RWPE2 (cell line): ENCODE data around the gene PDE4B.

Experiments used
- ATAC-seq: fragments of 200-7000 bp; cut with Tn5 transposase; 3 replicates; pipeline ENCODE4 v1.9.1; 2021; ENCODE audit warnings: low read depth
- DNase-seq: peaks from one replicate; pipeline ENCODE4 v3.0.0-alpha.2; 2020; ENCODE audit warnings: low spot score
- H3K27ac ChIP-seq: fragments of 450-650 bp; 2 replicates; pipeline ENCODE4 v1.5.1; 2017; ENCODE audit warnings: mild to moderate bottlenecking; ENCODE audit not compliant: poor library complexity, severe bottlenecking
- H3K27me3 ChIP-seq: fragments of 250-450 bp; sonication (Bioruptor Pico); 2 replicates; pipeline ENCODE4 v1.5.1; 2021; ENCODE audit warnings: mild to moderate bottlenecking, moderate library complexity; ENCODE audit not compliant: insufficient read depth, poor library complexity, severe bottlenecking
- H3K36me3 ChIP-seq: fragments of 250-450 bp; sonication (Bioruptor Pico); 2 replicates; pipeline ENCODE4 v1.5.1; 2020; ENCODE audit warnings: low read depth, mild to moderate bottlenecking, moderate library complexity
- H3K4me1 ChIP-seq: fragments of 250-450 bp; sonication (Bioruptor Pico); 2 replicates; pipeline ENCODE4 v1.5.1; 2021; ENCODE audit warnings: mild to moderate bottlenecking, moderate library complexity; ENCODE audit not compliant: insufficient read depth, poor library complexity, severe bottlenecking
- H3K4me3 ChIP-seq: fragments of 250-450 bp; sonication (Bioruptor Pico); 2 replicates; pipeline ENCODE4 v1.5.1; 2021; ENCODE audit warnings: mild to moderate bottlenecking, moderate library complexity; ENCODE audit not compliant: severe bottlenecking
- H3K9me3 ChIP-seq: fragments of 250-450 bp; sonication (Bioruptor Pico); 2 replicates; pipeline ENCODE4 v1.5.1; 2021; ENCODE audit warnings: mild to moderate bottlenecking, moderate library complexity; ENCODE audit not compliant: severe bottlenecking
- TF ChIP-seq, protein P1 (sequence below): fragments of 450-650 bp; IDR thresholded peaks from one replicate; pipeline ENCODE4 v1.5.1; 2017; ENCODE audit warnings: mild to moderate bottlenecking, moderate library complexity; ENCODE audit not compliant: poor library complexity, severe bottlenecking

The PDE4B gene

DNA sequence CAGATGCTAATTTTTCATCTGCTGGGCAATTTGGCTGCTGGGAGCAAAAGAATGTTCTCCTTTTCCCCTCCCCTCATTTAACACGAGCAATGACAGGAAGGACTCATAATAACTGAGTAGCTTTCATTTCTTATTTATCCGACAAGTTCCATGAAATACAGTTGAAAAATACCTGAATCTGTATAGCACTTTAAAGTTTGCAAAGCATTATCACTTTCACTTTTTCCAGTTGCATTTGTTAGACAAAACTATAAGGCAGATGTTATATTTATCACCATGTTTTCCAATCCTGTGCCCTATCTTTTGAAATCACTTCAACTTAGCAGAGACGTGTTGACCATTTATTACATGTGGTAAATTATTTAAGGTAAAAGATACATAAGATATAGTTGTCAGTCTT is 390.7 kb downstream of the PDE4B start:
- Histone ChIP-seq H3K4me1 (peaks cover 6% of the 10 kb centered on the region), H3K36me3 (no peaks in the 10 kb centered on the region), H3K9me3 (no peaks in the 10 kb centered on the region), H3K4me3 (no peak overlapping the region), H3K27me3 (no peaks in the 10 kb centered on the region), H3K27ac (peak overlapping the region; percentile 51)
- DNase-seq (no peak), ATAC-seq (no peak)
- TF ChIP-seq, protein P1, sequence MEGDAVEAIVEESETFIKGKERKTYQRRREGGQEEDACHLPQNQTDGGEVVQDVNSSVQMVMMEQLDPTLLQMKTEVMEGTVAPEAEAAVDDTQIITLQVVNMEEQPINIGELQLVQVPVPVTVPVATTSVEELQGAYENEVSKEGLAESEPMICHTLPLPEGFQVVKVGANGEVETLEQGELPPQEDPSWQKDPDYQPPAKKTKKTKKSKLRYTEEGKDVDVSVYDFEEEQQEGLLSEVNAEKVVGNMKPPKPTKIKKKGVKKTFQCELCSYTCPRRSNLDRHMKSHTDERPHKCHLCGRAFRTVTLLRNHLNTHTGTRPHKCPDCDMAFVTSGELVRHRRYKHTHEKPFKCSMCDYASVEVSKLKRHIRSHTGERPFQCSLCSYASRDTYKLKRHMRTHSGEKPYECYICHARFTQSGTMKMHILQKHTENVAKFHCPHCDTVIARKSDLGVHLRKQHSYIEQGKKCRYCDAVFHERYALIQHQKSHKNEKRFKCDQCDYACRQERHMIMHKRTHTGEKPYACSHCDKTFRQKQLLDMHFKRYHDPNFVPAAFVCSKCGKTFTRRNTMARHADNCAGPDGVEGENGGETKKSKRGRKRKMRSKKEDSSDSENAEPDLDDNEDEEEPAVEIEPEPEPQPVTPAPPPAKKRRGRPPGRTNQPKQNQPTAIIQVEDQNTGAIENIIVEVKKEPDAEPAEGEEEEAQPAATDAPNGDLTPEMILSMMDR: no peak

- Histone ChIP-seq H3K4me1 (no peaks in the 10 kb centered on the region), H3K27me3 (no peaks in the 10 kb centered on the region), H3K9me3 (no peaks in the 10 kb centered on the region), H3K4me3 (no peak overlapping the region), H3K36me3 (no peaks in the 10 kb centered on the region), H3K27ac (no peak overlapping the region)
- no peak for ATAC-seq
- TF ChIP-seq, protein P1: no peak
- no peak for DNase-seq
Measured at GRCh38 chr1:66197120-66197519, 404.4 kb downstream of the PDE4B start.

- TF ChIP-seq, protein P1: no peak
- H3K36me3 ChIP-seq: no peaks in the 10 kb centered on the region
- ATAC-seq: no peak
- no peak overlapping the region for H3K4me3 ChIP-seq
- no peak overlapping the region for H3K27ac ChIP-seq
- no peaks in the 10 kb centered on the region for H3K9me3 ChIP-seq
- no peaks in the 10 kb centered on the region for H3K4me1 ChIP-seq
- H3K27me3 ChIP-seq: no peaks in the 10 kb centered on the region
- DNase-seq: no peak
Measured at GRCh38 chr1:66197785-66198184, 405.1 kb downstream of the PDE4B start.

DNA sequence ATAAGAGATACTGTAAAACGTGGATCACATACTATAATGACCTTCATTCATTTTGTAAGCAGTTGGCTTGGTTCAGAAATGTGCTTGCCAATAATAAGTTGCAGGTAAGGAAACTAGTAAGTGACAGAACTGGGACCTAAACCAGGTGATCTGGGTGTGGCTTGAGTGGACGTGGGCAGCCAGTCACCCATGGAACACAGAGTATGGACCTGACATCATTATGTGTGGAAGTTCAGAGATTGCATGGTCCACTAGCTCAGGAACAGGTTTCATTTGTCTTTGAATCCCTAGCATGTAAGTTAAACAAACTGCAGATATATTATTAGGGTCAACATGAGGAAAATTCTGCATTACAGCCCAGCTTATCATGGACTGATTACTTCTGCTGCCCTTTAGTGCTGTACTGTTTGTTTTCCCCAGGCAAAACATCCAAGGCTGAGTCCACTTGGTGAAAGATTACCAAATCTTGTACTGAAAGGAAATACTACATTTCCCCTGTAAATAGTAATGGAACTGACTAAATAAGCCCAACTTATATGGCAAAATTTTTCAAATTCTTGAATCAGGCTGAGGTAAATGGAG is 414.0 kb downstream of the PDE4B start:
- TF ChIP-seq, protein P1: no peak
- H3K4me1 ChIP-seq: no peaks in the 10 kb centered on the region
- H3K9me3 ChIP-seq: no peaks in the 10 kb centered on the region
- no peak for ATAC-seq
- no peaks in the 10 kb centered on the region for H3K27me3 ChIP-seq
- H3K27ac ChIP-seq: no peak overlapping the region
- DNase-seq: no peak
- no peaks in the 10 kb centered on the region for H3K36me3 ChIP-seq
- no peak overlapping the region for H3K4me3 ChIP-seq

- Histone ChIP-seq H3K4me3 (no peak overlapping the region), H3K27me3 (no peaks in the 10 kb centered on the region), H3K36me3 (no peaks in the 10 kb centered on the region), H3K4me1 (no peaks in the 10 kb centered on the region), H3K9me3 (no peaks in the 10 kb centered on the region), H3K27ac (no peak overlapping the region)
- TF ChIP-seq, protein P1: no peak
- ATAC-seq (peak; percentile 45; the same call in 1 of the 3 replicates), DNase-seq (no peak)
Measured at GRCh38 chr1:66207484-66207883, 414.8 kb downstream of the PDE4B start.
